COR-L47 (cell line): ENCODE results near the gene TTLL3.

ENCODE experiments used
- DNase-seq: peaks from one replicate; lab custom pipeline; 2025; lab: John Stamatoyannopoulos, UW

Gene TTLL3

GRCh38 chr3:9806688-9807589, 3.1 kb upstream of the TTLL3 start:
- DNase-seq = no peak

GRCh38 chr3:9807981-9808344, 2.1 kb upstream of the TTLL3 start:
- no peak for DNase-seq

GRCh38 chr3:9808345-9809037, 1.6 kb upstream of the TTLL3 start:
- DNase-seq = peak; percentile 29

GRCh38 chr3:9809239-9809614, 835 bp upstream of the TTLL3 start:
- DNase-seq = no peak

GRCh38 chr3:9810433-9810770, 340 bp downstream of the TTLL3 start:
- DNase-seq = no peak

GRCh38 chr3:9810846-9811245, 784 bp downstream of the TTLL3 start:
- DNase-seq = no peak

- no peak for DNase-seq
Measured at GRCh38 chr3:9812870-9813483, 2.9 kb downstream of the TTLL3 start.

GRCh38 chr3:9815986-9816385, 5.9 kb downstream of the TTLL3 start:
- DNase-seq = no peak

GRCh38 chr3:9817436-9817835, 7.4 kb downstream of the TTLL3 start:
- no peak for DNase-seq

- DNase-seq = no peak
Measured at GRCh38 chr3:9818666-9819335, 8.7 kb downstream of the TTLL3 start.

- no peak for DNase-seq
Measured at GRCh38 chr3:9820543-9820942, 10.5 kb downstream of the TTLL3 start.

GRCh38 chr3:9820946-9821345, 10.9 kb downstream of the TTLL3 start:
- DNase-seq = no peak

GRCh38 chr3:9825451-9826040, 15.5 kb downstream of the TTLL3 start:
- DNase-seq = no peak

GRCh38 chr3:9826815-9827573, 16.9 kb downstream of the TTLL3 start:
- DNase-seq = no peak

GRCh38 chr3:9828801-9829755, 19.0 kb downstream of the TTLL3 start:
- no peak for DNase-seq

- no peak for DNase-seq
Measured at GRCh38 chr3:9831253-9831652, 21.2 kb downstream of the TTLL3 start.

GRCh38 chr3:9833078-9833477, 23.0 kb downstream of the TTLL3 start:
- no peak for DNase-seq

- DNase-seq = no peak
Measured at GRCh38 chr3:9834520-9835380, 24.7 kb downstream of the TTLL3 start.
